Occipital lobe (tissue), 2 donors: ENCODE measurements around the gene ZDHHC19. TPM values are rescaled to one million over a fixed set of nuclear protein-coding genes. Genes with fewer than 3 reads are reported as not detected.
"Not testable (repeated sequence)": the region's sequence is repeated elsewhere in the genome, so short reads cannot be mapped to it uniquely, and the experiment has no call there.

Source experiments
- DNase-seq: peaks from one replicate; lab custom pipeline; 2025; lab: John Stamatoyannopoulos, UW
- total RNA-seq: library from RNA; depleted of rRNA; stranded (reverse); fragments of >200 nt; gene quantifications from one replicate; pipeline ENCODE4 v1.2.3, GENCODE V29; 2014

ZDHHC19 gene
- total RNA-seq, 1 donor from 2014 or later = not detected

GRCh38 chr3:196205442-196206205 lies 5.6 kb downstream of the ZDHHC19 start:
- not testable (repeated sequence) for DNase-seq

GRCh38 chr3:196203846-196204245 lies 7.4 kb downstream of the ZDHHC19 start:
- DNase-seq = no peak

GRCh38 chr3:196202516-196202970 lies 8.7 kb downstream of the ZDHHC19 start:
- no peak for DNase-seq

GRCh38 chr3:196198771-196199753 lies 12.1 kb downstream of the ZDHHC19 start:
- DNase-seq = no peak

- DNase-seq = no peak
These were observed 13.0 kb downstream of the ZDHHC19 start for GRCh38 chr3:196198081-196198675.

- no peak for DNase-seq
These were observed 13.7 kb downstream of the ZDHHC19 start for GRCh38 chr3:196197524-196197923.

- DNase-seq = no peak
These were observed 15.4 kb downstream of the ZDHHC19 start for GRCh38 chr3:196195664-196196265.

- no peak for DNase-seq
These were observed 16.7 kb downstream of the ZDHHC19 start for GRCh38 chr3:196194542-196194915.

- no peak for DNase-seq
These were observed 17.3 kb downstream of the ZDHHC19 start for GRCh38 chr3:196193736-196194541.

- no peak for DNase-seq
These were observed 18.0 kb downstream of the ZDHHC19 start for GRCh38 chr3:196193133-196193735.

GRCh38 chr3:196192524-196193051 lies 18.6 kb downstream of the ZDHHC19 start:
- DNase-seq = no peak

GRCh38 chr3:196192036-196192523 lies 19.1 kb downstream of the ZDHHC19 start:
- DNase-seq = no peak

- DNase-seq = no peak
These were observed 21.4 kb downstream of the ZDHHC19 start for GRCh38 chr3:196189566-196190347.

- DNase-seq = no peak
These were observed 24.3 kb downstream of the ZDHHC19 start for GRCh38 chr3:196186651-196187573.

- DNase-seq = no peak
These were observed 26.3 kb downstream of the ZDHHC19 start for GRCh38 chr3:196184881-196185280.

GRCh38 chr3:196184169-196184432 lies 27.1 kb downstream of the ZDHHC19 start:
- not testable (repeated sequence) for DNase-seq

- DNase-seq = no peak
These were observed 30.1 kb downstream of the ZDHHC19 start for GRCh38 chr3:196181127-196181546.

GRCh38 chr3:196180346-196180745 lies 30.9 kb downstream of the ZDHHC19 start:
- DNase-seq = no peak
